ENCODE data around the gene CCDC157. TPM values are rescaled to one million over a fixed set of nuclear protein-coding genes. Genes with fewer than 3 reads are reported as not detected.

The CCDC157 gene
- total and polyA plus RNA-seq, 9 of the 15 experiments (the other 6 are each of a cell fraction or from before 2014, with no cell fraction given) = 0.04 to 1.3 (median 0.68) TPM

GRCh38 chr22:30356449-30357235 lies at the start of gene CCDC157, which contains the start of gene SF3A1 (continued):
- no peak for TF ChIP-seq REST (IDR thresholded peaks at IDR 0.05; ENCODE audit: borderline replicate concordance)
- peak; percentile 45; the same call in 1 of the 2 replicates for TF ChIP-seq REST (CRISPR knock-in tag; IDR thresholded peaks at IDR 0.05; ENCODE audit: low read depth)
- TF ChIP-seq USF2 (CRISPR knock-in tag; IDR thresholded peaks at IDR 0.05) = no peak
- no peak for TF ChIP-seq TRIM28 (IDR thresholded peaks at IDR 0.05)
- no peak for TF ChIP-seq CBX8 (IDR thresholded peaks at IDR 0.05; ENCODE audit: borderline replicate concordance, extremely low read depth, low read depth, low read length, poor library complexity, severe bottlenecking)
- TF ChIP-seq BRD4 (IDR thresholded peaks at IDR 0.05) = peak; percentile 58; the same call in 1 of the 2 replicates
- TF ChIP-seq XRCC3 (IDR thresholded peaks at IDR 0.05) = no peak
- no peak for TF ChIP-seq HOMEZ (CRISPR knock-in tag; IDR thresholded peaks at IDR 0.05)
- TF ChIP-seq, protein P1, sequence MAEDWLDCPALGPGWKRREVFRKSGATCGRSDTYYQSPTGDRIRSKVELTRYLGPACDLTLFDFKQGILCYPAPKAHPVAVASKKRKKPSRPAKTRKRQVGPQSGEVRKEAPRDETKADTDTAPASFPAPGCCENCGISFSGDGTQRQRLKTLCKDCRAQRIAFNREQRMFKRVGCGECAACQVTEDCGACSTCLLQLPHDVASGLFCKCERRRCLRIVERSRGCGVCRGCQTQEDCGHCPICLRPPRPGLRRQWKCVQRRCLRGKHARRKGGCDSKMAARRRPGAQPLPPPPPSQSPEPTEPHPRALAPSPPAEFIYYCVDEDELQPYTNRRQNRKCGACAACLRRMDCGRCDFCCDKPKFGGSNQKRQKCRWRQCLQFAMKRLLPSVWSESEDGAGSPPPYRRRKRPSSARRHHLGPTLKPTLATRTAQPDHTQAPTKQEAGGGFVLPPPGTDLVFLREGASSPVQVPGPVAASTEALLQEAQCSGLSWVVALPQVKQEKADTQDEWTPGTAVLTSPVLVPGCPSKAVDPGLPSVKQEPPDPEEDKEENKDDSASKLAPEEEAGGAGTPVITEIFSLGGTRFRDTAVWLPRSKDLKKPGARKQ (CRISPR knock-in tag; IDR thresholded peaks at IDR 0.05) = no peak
- no peak for TF ChIP-seq NFIX (CRISPR knock-in tag; IDR thresholded peaks at IDR 0.05; ENCODE audit: low read depth)
- 0 out of 2 replicates have a peak, but pooled peaks have one; percentile 46 for TF ChIP-seq ZBTB9 (CRISPR knock-in tag; IDR thresholded peaks at IDR 0.05)
- peak; percentile 15 for TF ChIP-seq U2AF1 (optimal IDR thresholded peaks at IDR 0.05; ENCODE audit: low read depth, low read length)
- TF ChIP-seq CC2D1A (IDR thresholded peaks at IDR 0.05) = peak; percentile 80; the same call in 1 of the 2 replicates
- TF ChIP-seq ZKSCAN3 (CRISPR knock-in tag; IDR thresholded peaks at IDR 0.05) = no peak
